Adrenal gland (tissue), 12 donors: ENCODE results near the gene CDC37L1. TPM values are rescaled to one million over a fixed set of nuclear protein-coding genes. Genes with fewer than 3 reads are reported as not detected.

Source experiments
- DNase-seq, 7 donors: peaks; one replicate each; pipeline ENCODE4 v3.0.0-alpha.2; 2019 to 2020
- H3K27ac ChIP-seq, 5 donors: fragments of 200-600 bp; sonication (generic) in 4 of 5; 1 replicate in 3 of 5; 2 replicates in 2 of 5; pipeline versions ENCODE4 v1.5.1 to v1.8.0; 2016 to 2020; ENCODE audit warnings: mild to moderate bottlenecking in 1 of 5
- H3K27me3 ChIP-seq: fragments of 200-600 bp; 2 replicates; pipeline ENCODE4 v1.8.0; 2021
- H3K36me3 ChIP-seq, 2 donors: fragments of 200-600 bp; replicated peaks in 1 of 2; 1 replicate in 1 of 2; 2 replicates in 1 of 2; pipeline versions ENCODE4 v1.5.1 to v1.8.0; 2018 to 2022
- H3K4me1 ChIP-seq, 2 donors: fragments of 200-600 bp; replicated peaks in 1 of 2; 1 replicate in 1 of 2; 2 replicates in 1 of 2; pipeline versions ENCODE4 v1.5.1 to v1.8.0; 2018 to 2021
- H3K4me3 ChIP-seq, 4 donors: fragments of 200-600 bp; sonication (generic) in 3 of 4; one replicate each; pipeline ENCODE4 v1.5.1; 2016 to 2018
- H3K9me3 ChIP-seq, 3 donors: fragments of 200-600 bp; sonication (generic) in 1 of 3; replicated peaks in 1 of 3; 1 replicate in 2 of 3; 2 replicates in 1 of 3; pipeline versions ENCODE4 v1.5.1 to v1.8.0; 2016 to 2021
- CTCF ChIP-seq, 6 experiments: fragments of 450-650 bp in 4 of 6; fragments of 200-600 bp in 2 of 6; sonication (generic) in 1 of 6; IDR thresholded peaks; 1 replicate in 5 of 6; 2 replicates in 1 of 6; pipeline versions ENCODE4 v1.5.1 to v1.8.0; 2016 to 2021; ENCODE audit warnings: antibody characterized with exemption in 6 of 6, mild to moderate bottlenecking in 2 of 6, moderate library complexity in 1 of 6
- POLR2A ChIP-seq, 2 donors: fragments of 450-650 bp; IDR thresholded peaks; one replicate each; pipeline ENCODE4 v1.6.1; 2017; ENCODE audit warnings: antibody characterized with exemption in 2 of 2, mild to moderate bottlenecking in 2 of 2, moderate library complexity in 1 of 2
- WGBS, 4 donors: extraction: QIAGEN DNeasy Blood & Tissue Kit in 2 of 4; methylation state at CpG; one replicate each; pipeline versions ENCODE4 v1.1.5 to v1.1.7; 2013 to 2017; 5-methylcytosine and 5-hydroxymethylcytosine counted together
- intact Hi-C, 2 donors: fragments of 100-400 bp; cut with DNase I; formaldehyde crosslinking; loops; one replicate each; pipeline versions ENCODE4 v1.14.1 to v1.15.0; 2022 to 2023
- polyA plus RNA-seq, 3 donors: library from polyadenylated mRNA; stranded (reverse); fragments of 200-250 nt in 2 of 3; fragments of 350-450 nt in 1 of 3; fragmentation: Illumina TruSeq in 1 of 3; extraction: RNeasy Lipid Tissue Mini Kit (QIAGEN cat#74804) in 1 of 3; gene quantifications; one replicate each; pipeline ENCODE4 v1.2.3, GENCODE V29; 2013 to 2014
- total RNA-seq, 9 donors: library from RNA; depleted of rRNA in 4 of 9; stranded (reverse); fragments of >200 nt in 4 of 9; fragments of 120-200 nt in 1 of 9; fragmentation: NEBNext Ultra II Directional in 1 of 9; extraction: Animal tissue kit (Norgen Biotek cat#: 25700) in 1 of 9; gene quantifications; one replicate each; pipeline versions ENCODE4 v1.1.0 to v1.2.4, GENCODE V29; 2013 to 2023
- donor health status: healthy with polysubstance abuse.
- donor health status: Bipolar disorder and iron deficiency.
- donor health status: DM: yes; HTN: yes; CAD: no.
- donor health status: DM: no; HTN: no; CAD: no.
- donor health status: DM: no; HTN: no; CAD: no.
- donor health status: DM: yes; HTN: yes; CAD: no.

Gene CDC37L1
- total and polyA plus RNA-seq, 12 donors: 10.9 to 46.2 (median 28.3) TPM

DNA sequence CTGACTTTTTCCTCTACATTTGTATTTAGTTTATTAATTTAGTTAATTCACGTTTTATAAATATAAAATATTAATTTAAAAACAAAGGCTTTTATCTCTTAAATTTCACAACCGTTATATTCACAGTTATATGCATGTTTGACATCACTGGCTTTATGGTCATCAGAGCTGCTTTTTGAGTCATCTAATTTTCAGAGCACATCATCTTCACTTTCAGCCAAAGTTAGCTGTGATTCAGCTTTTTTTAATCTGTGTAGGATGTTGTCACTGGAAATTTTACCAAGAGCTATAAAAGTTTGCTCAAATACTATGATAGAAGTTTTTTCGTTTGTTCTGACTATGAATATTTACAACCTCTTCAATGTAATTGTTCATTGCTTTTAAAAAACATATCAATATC lies 12.4 kb downstream of the CDC37L1 start:
- DNase-seq: no peak
- Histone ChIP-seq H3K9me3 (no peaks in the 10 kb centered on the region), H3K27ac (peak overlapping the region in 1 of 5 donors; percentile 6), H3K4me1 (peaks cover 9 to 19% of the 10 kb centered on the region in 2 donors), H3K36me3 (peaks cover 0 to 11% of the 10 kb centered on the region in 2 donors), H3K27me3 (no peaks in the 10 kb centered on the region), H3K4me3 (no peak overlapping the region)
- no peak for TF ChIP-seq POLR2A (IDR thresholded peaks at IDR 0.05)
- no peak for TF ChIP-seq CTCF (IDR thresholded peaks at IDR 0.05)
- WGBS, 4 donors: 73 to 87% (median 76%) methylated on average over 3 of the region's 3 CpGs
- intact Hi-C loops: no loop called here

DNA sequence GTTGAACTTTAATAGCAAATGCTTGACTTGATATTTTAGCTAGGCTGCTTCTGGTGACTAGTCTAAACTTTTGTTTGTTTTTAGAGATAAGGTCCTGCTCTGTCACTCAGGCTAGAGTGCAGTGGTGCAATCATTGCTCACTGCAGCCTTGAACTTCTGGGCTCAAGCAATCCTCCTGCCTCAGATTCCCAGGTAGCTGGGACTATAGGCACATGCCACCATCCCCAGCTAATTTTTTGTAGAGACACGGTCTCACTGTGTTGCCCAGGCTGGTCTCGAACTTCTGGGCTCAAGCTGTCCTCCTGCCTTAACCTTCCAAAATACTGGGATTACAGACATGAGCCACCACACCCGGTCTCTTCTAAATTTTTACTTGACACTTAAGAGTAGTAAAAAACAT lies 20.7 kb downstream of the CDC37L1 start:
- H3K4me1 ChIP-seq: peaks cover 0 to 5% of the 10 kb centered on the region in 2 donors
- TF ChIP-seq POLR2A (IDR thresholded peaks at IDR 0.05) (no peak), CTCF (IDR thresholded peaks at IDR 0.05) (no peak)
- H3K9me3 ChIP-seq: no peaks in the 10 kb centered on the region
- H3K27me3 ChIP-seq: no peaks in the 10 kb centered on the region
- H3K4me3 ChIP-seq: no peak overlapping the region
- H3K27ac ChIP-seq: peak overlapping the region in 1 of 5 donors; percentile 1
- WGBS, 4 donors: 64 to 84% (median 78%) methylated on average over 3 of the region's 3 CpGs
- H3K36me3 ChIP-seq: peaks cover 0 to 37% of the 10 kb centered on the region in 2 donors
- DNase-seq: peak in 6 of 7 donors; percentile 41 to 65 (median 58)
- intact Hi-C loops: no loop called here

DNA sequence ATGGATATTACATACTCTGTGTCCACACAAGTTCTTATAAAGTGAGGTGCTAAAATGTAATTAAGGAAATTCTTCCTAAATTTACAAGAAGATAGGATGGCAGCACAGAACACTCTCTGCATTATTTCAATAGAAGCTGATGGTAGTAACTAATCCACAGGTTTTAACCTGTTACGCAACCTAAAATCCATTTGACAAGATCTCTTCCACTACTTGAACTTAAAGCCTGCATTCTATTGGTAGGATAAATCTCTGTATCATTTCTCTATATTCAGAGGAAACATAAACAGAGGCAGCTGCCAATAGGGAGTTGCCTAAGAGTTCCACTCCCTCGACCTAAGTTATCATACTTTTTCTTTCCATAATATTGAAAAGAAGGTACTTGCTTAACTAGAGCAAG lies 21.6 kb downstream of the CDC37L1 start:
- Histone ChIP-seq H3K27ac (no peak overlapping the region), H3K4me1 (peaks cover 0 to 5% of the 10 kb centered on the region in 2 donors), H3K4me3 (no peak overlapping the region), H3K9me3 (no peaks in the 10 kb centered on the region), H3K27me3 (no peaks in the 10 kb centered on the region), H3K36me3 (peaks cover 0 to 37% of the 10 kb centered on the region in 2 donors)
- DNase-seq: no peak
- intact Hi-C loops: no loop called here
- 80 to 88% (median 85%) methylated on average over 2 of the region's 2 CpGs for WGBS, 4 donors
- TF ChIP-seq CTCF (IDR thresholded peaks at IDR 0.05) (no peak), POLR2A (IDR thresholded peaks at IDR 0.05) (no peak)

DNA sequence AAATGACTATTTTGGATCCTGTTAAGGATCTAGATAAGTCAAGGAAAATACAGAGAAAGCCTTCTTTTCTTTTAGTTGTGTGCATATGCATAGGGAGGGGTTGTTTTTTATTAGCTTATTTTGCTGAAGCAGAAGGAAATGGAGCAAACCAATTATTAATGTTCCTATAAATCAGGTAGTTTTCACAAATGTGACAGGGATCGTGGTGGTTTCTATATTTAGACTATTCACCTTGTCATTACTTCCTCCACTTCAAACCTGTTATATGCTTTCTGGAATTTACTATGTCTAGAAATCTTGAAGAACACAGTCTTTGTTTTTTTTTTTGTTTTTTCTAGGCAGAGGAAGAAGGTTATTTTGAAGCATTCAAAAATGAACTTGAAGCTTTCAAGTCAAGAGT lies 22.2 kb downstream of the CDC37L1 start:
- TF ChIP-seq POLR2A (IDR thresholded peaks at IDR 0.05) (no peak), CTCF (IDR thresholded peaks at IDR 0.05) (no peak)
- H3K4me3 ChIP-seq: no peak overlapping the region
- no peak overlapping the region for H3K27ac ChIP-seq
- no peaks in the 10 kb centered on the region for H3K27me3 ChIP-seq
- no peaks in the 10 kb centered on the region for H3K9me3 ChIP-seq
- peaks cover 0 to 5% of the 10 kb centered on the region in 2 donors for H3K4me1 ChIP-seq
- intact Hi-C loops: no loop called here
- H3K36me3 ChIP-seq: peaks cover 0 to 37% of the 10 kb centered on the region in 2 donors
- 8 to 17% (median 15%) methylated on average over 1 of the region's 1 CpG for WGBS, 4 donors
- no peak for DNase-seq
